ENCODE measurements around the gene NCBP2L.
A peak's percentile ranks its signal among the peaks of the same experiment; 100 is the strongest.
"Not testable (repeated sequence)": the region's sequence is repeated elsewhere in the genome, so short reads cannot be mapped to it uniquely, and the experiment has no call there.

The NCBP2L gene

GRCh38 chrX:107769581-107770317 is 7.8 kb upstream of the NCBP2L start:
- Mint-ChIP-seq H3K4me3 (no peak overlapping the region), H3K27me3 (no peaks in the 10 kb centered on the region), H3K9me3 (no peaks in the 10 kb centered on the region), H3K4me1 (no peaks in the 10 kb centered on the region), H3K36me3 (no peaks in the 10 kb centered on the region), H3K27ac (no peak overlapping the region)
- no peak for ATAC-seq

- Mint-ChIP-seq H3K27me3 (no peaks in the 10 kb centered on the region), H3K9me3 (no peaks in the 10 kb centered on the region), H3K4me3 (no peak overlapping the region), H3K4me1 (peaks cover 15% of the 10 kb centered on the region), H3K36me3 (no peaks in the 10 kb centered on the region), H3K27ac (no peak overlapping the region)
- ATAC-seq, result no peak
These were observed 4.3 kb upstream of the NCBP2L start for GRCh38 chrX:107773206-107773605.

DNA sequence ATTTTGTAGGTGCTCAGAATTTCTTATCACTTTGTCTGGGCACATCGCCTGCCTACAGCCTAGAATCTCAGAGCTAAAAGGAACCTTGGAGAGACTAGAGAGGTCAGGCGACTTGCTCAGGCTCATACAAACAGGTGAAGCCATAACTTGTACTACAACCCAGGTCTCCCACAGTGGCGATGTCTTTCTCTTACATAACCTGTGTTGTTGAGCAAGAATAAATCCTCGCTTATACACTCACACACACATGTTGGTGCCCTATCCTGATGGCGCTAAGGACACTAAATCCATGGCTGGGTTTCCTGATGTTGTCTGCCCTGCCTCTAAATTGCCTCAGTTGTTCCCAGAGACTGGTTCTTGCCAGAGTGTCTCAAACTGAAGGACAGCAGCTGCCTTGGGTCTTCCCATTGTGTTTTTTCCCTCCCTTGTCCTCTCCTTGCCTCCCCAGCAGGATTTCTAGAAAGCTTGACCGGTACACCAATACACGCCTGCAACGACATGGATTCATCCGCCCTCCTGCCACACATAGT is 3.6 kb upstream of the NCBP2L start:
- H3K9me3 Mint-ChIP-seq, result no peaks in the 10 kb centered on the region
- H3K27ac Mint-ChIP-seq, result no peak overlapping the region
- no peaks in the 10 kb centered on the region for H3K27me3 Mint-ChIP-seq
- H3K4me3 Mint-ChIP-seq, result no peak overlapping the region
- peaks cover 15% of the 10 kb centered on the region for H3K4me1 Mint-ChIP-seq
- no peak for ATAC-seq
- no peaks in the 10 kb centered on the region for H3K36me3 Mint-ChIP-seq

GRCh38 chrX:107775000-107775733 is 2.4 kb upstream of the NCBP2L start:
- H3K4me1 Mint-ChIP-seq, result peaks cover 15% of the 10 kb centered on the region
- H3K27me3 Mint-ChIP-seq, result no peaks in the 10 kb centered on the region

DNA sequence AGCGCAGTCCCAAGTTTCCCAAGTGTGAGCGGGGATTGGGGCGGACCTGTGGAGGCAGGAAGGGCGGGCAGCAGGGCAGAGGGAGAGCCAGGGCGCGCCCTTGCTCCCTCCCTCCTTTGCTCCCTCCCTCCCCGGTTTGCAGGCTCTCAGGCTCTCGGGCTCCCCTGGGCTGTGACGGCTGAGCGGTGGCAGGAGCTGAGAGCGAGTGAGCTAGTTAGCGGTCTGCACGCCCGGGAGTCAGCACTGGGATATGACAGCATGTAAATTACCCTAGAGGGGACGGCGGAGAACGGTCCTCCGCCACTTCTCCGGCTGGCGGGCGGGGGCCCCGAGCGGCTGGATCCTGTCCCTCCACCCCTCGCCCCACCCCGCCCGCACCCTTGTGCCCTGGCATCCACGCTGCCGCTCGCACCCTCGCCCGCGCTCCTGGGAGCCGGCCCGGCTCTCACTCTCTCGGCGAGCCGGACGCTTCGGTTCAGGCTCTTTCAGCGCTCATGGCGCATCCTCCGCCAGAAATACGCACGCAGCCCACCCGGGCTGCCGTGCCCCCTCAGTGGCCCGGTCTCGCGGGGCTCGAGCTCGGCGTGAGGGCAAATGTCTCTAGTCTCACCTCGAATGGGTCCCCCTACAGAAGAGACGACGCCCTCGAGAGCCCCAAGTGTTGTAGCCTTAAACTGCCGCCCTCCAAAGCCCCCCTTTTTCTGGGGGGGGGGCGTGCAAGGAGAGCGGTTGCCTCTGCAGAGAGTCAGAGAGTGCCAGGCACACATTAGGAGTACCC is 1.6 kb upstream of the NCBP2L start, which contains the start of gene TSC22D3:
Gene TSC22D3 (minus strand): TSS at position 54 of the 778 bp plus-strand sequence. CDS start 368 bp downstream, outside the sequence.
- H3K36me3 Mint-ChIP-seq, result no peaks in the 10 kb centered on the region
- H3K4me3 Mint-ChIP-seq, result peak within 1 kb of the TSS; percentile 94
- ATAC-seq, result peak; percentile 79

More at GRCh38 chrX:107775000-107775733, 2.4 kb upstream of the NCBP2L start:
- ATAC-seq, result no peak
- H3K4me3 Mint-ChIP-seq, result peak overlapping the region; percentile 94
- H3K36me3 Mint-ChIP-seq, result no peaks in the 10 kb centered on the region
- no peak overlapping the region for H3K27ac Mint-ChIP-seq
- no peaks in the 10 kb centered on the region for H3K9me3 Mint-ChIP-seq

GRCh38 chrX:107776649-107777535 is 641 bp upstream of the NCBP2L start:
- ATAC-seq, result peak; percentile 89
- Mint-ChIP-seq H3K4me1 (peaks cover 15% of the 10 kb centered on the region), H3K4me3 (peak overlapping the region; percentile 94), H3K36me3 (no peaks in the 10 kb centered on the region), H3K9me3 (no peaks in the 10 kb centered on the region), H3K27ac (peak overlapping the region; percentile 78), H3K27me3 (no peaks in the 10 kb centered on the region)

More for the DNA sequence above, 1.6 kb upstream of the NCBP2L start, which contains the start of gene TSC22D3:
- no peaks in the 10 kb centered on the region for H3K9me3 Mint-ChIP-seq
- peaks cover 15% of the 10 kb centered on the region for H3K4me1 Mint-ChIP-seq
- peak within 1 kb of the TSS; percentile 78 for H3K27ac Mint-ChIP-seq
- no peaks in the 10 kb centered on the region for H3K27me3 Mint-ChIP-seq

DNA sequence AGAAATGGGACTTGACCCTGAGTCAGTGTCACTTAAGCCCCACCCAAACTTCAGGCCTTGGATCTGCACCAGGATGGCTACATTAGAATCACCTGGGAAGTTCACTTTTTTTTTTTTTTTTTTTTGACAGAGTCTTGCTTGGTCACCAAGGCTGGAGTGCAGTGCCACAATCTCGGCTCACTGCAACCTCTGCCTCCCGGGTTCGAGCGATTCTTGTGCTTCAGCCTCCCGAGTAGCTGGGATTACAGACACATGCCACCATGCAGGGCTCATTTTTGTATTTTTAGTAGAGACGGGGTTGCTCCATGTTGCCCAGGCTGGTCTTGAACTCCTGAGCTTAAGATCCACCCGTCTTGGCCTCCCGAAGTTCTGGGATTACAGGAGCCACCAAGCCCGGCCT is 3.0 kb downstream of the NCBP2L start:
- Mint-ChIP-seq H3K27ac (no peak overlapping the region), H3K27me3 (no peaks in the 10 kb centered on the region), H3K4me3 (no peak overlapping the region), H3K36me3 (no peaks in the 10 kb centered on the region), H3K4me1 (peaks cover 15% of the 10 kb centered on the region), H3K9me3 (no peaks in the 10 kb centered on the region)
- ATAC-seq, result no peak

DNA sequence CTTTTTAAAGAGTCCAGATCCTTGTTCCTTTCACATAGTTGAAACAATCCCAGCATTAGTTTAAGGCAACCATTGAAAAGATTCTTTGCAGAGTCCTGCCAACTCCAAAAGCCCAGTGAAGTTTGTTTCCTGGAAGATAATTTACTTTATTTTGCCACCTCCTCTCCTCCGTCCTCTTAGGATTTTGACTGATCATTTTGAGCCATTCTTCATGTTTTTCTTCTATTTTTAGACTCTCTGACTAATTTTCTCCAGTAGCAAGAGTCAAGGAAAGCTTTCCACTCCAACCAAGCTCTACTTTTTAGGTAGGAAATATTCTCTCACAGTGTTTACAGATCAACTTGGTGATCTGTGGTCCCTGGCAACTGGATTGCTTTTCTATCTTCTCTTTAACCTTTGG is 10.3 kb downstream of the NCBP2L start:
- H3K36me3 Mint-ChIP-seq, result no peaks in the 10 kb centered on the region
- H3K27ac Mint-ChIP-seq, result no peak overlapping the region
- H3K9me3 Mint-ChIP-seq, result no peaks in the 10 kb centered on the region
- H3K4me3 Mint-ChIP-seq, result no peak overlapping the region
- peaks cover 5% of the 10 kb centered on the region for H3K27me3 Mint-ChIP-seq
- H3K4me1 Mint-ChIP-seq, result no peaks in the 10 kb centered on the region
- ATAC-seq, result no peak

DNA sequence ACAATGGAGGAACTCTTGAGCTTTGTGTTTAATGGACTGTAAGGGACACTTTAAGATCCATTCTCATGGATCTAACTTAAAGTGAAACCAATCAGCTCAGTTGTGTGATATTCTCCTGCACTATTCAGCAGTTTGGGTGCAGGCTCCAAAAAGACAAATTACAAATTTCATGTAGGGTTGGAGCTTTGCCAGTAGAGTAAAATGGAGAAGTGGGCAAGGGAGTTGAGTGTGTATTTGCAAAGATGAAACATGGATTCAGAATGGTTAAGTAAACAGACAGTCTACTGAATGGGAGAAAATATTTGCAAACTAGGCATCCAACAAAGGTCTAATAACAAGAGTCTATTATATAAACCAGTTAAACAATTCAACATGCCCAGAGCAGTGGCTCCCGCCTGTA is 26.9 kb downstream of the NCBP2L start:
- Mint-ChIP-seq H3K36me3 (peaks cover 5% of the 10 kb centered on the region), H3K27me3 (peaks cover 3% of the 10 kb centered on the region), H3K4me3 (no peak overlapping the region), H3K9me3 (peaks cover 3% of the 10 kb centered on the region), H3K4me1 (no peaks in the 10 kb centered on the region), H3K27ac (no peak overlapping the region)
- no peak for ATAC-seq

DNA sequence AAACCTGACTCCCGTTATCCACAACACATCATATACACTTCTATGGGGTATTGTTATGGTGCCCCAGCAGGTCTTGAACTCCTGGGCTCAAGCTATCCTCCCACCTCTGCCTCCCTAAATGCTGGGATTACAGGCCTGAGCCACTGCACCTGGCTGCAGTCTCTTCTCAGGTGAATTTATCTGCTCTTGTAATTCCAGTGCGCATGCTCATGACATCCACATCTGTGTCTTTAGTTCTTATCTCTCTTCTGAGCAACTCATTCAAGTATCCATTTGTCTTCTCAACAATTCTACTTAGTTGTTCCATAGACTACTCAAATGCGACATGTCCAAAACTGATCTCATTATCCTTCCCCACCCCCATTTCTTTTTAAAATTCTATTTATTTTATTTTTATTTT is 27.6 kb downstream of the NCBP2L start:
- Mint-ChIP-seq H3K9me3 (peaks cover 3% of the 10 kb centered on the region), H3K27ac (no peak overlapping the region), H3K36me3 (peaks cover 5% of the 10 kb centered on the region), H3K4me3 (no peak overlapping the region), H3K4me1 (no peaks in the 10 kb centered on the region), H3K27me3 (no peaks in the 10 kb centered on the region)
- ATAC-seq, result no peak

DNA sequence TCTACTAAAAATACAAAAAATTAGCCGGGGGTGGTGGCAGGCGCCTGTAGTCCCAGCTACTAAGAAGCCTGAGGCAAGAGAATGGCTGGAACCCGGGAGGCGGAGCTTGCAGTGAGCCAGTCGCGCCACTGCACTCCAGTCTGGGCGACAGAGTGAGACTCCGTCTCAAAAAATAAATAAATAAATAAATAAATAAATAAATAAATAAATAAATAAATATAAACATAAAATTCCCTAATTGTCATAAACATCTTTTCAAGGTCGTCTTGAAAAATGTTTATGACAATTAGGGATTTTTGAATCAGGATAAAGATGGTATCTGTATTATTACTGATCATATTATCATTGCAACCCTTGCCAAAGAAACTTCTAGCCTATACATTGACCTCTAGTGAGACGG is 32.5 kb downstream of the NCBP2L start:
- H3K4me3 Mint-ChIP-seq, H3K9me3 Mint-ChIP-seq: not testable (repeated sequence)
- H3K27me3 Mint-ChIP-seq, result peaks cover 33% of the 10 kb centered on the region

GRCh38 chrX:107818900-107819521 is 41.5 kb downstream of the NCBP2L start:
- no peak overlapping the region for H3K27ac Mint-ChIP-seq
- H3K4me3 Mint-ChIP-seq, result no peak overlapping the region
- no peaks in the 10 kb centered on the region for H3K36me3 Mint-ChIP-seq
- no peak for ATAC-seq
- peaks cover 7% of the 10 kb centered on the region for H3K4me1 Mint-ChIP-seq
- no peaks in the 10 kb centered on the region for H3K9me3 Mint-ChIP-seq
- peaks cover 10% of the 10 kb centered on the region for H3K27me3 Mint-ChIP-seq

More for the DNA sequence above, 32.5 kb downstream of the NCBP2L start:
- ATAC-seq, H3K36me3 Mint-ChIP-seq, H3K27ac Mint-ChIP-seq, H3K4me1 Mint-ChIP-seq: not testable (repeated sequence)

DNA sequence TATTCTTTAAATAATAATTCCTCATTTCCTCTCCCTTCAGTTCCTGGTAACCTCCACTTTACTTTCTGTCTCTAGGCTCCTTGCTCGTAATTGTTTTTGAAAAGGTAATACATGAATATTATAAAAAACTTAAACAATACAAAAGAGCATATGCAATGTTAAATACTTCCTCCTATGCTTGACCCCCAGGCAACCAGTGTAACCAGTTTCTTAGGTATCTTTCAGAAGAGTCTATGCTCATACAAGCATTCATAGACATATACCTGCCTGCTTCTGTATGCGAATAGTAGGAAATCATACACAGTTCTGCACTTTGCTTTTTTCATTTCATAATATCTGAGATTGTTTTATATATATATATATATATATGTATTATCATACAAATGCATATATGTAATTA is 45.5 kb downstream of the NCBP2L start:
- ATAC-seq, result no peak
- no peak overlapping the region for H3K4me3 Mint-ChIP-seq
- peaks cover 9% of the 10 kb centered on the region for H3K27me3 Mint-ChIP-seq
- peaks cover 24% of the 10 kb centered on the region for H3K4me1 Mint-ChIP-seq
- H3K9me3 Mint-ChIP-seq, result no peaks in the 10 kb centered on the region
- no peaks in the 10 kb centered on the region for H3K36me3 Mint-ChIP-seq
- no peak overlapping the region for H3K27ac Mint-ChIP-seq

DNA sequence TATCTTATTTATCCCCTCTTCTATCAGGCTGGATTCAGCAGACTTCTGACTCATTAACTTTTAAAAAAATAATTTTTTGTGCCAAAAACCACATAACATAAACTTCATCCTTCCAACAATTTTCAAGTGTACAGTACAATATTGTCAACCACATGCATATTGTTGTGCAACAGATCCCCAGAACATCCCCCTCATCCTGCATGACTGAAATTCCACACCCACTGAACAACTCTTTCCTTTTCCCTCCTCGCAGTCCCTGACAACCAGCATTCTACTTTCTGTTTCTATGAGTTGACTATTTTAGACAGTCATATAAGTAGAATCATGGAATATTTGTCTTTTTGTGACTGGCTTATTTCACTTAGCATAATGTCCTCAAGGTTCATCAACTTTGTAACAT is 45.9 kb downstream of the NCBP2L start:
- H3K9me3 Mint-ChIP-seq, result no peaks in the 10 kb centered on the region
- no peak overlapping the region for H3K27ac Mint-ChIP-seq
- no peak overlapping the region for H3K4me3 Mint-ChIP-seq
- no peak for ATAC-seq
- H3K36me3 Mint-ChIP-seq, result no peaks in the 10 kb centered on the region
- peaks cover 9% of the 10 kb centered on the region for H3K27me3 Mint-ChIP-seq
- H3K4me1 Mint-ChIP-seq, result peaks cover 27% of the 10 kb centered on the region
